ENCODE results near the gene YWHAE.
A peak's percentile ranks its signal among the peaks of the same experiment; 100 is the strongest.
"Not testable (repeated sequence)": the region's sequence is repeated elsewhere in the genome, so short reads cannot be mapped to it uniquely, and the experiment has no call there.

The YWHAE gene

GRCh38 chr17:1399679-1400512 is at the start of gene YWHAE:
Gene YWHAE, minus strand, starts transcription at chr17:1400222. Its CDS starts 112 bp downstream, at chr17:1400110.
- DNase-seq (ENCODE audit: insufficient read length, low spot score), result peak; percentile 97
- peak; percentile 55 for FAIRE-seq

- DNase-seq (ENCODE audit: insufficient read length, low spot score) (no peak), FAIRE-seq (no peak)
Measured at GRCh38 chr17:1449412-1449967, 49.5 kb upstream of the YWHAE start.

GRCh38 chr17:1447052-1447451 is 47.0 kb upstream of the YWHAE start:
- DNase-seq (ENCODE audit: insufficient read length, low spot score) (no peak), FAIRE-seq (no peak)

GRCh38 chr17:1446201-1446600 is 46.2 kb upstream of the YWHAE start:
- FAIRE-seq (no peak), DNase-seq (ENCODE audit: insufficient read length, low spot score) (no peak)

GRCh38 chr17:1445695-1446094 is 45.7 kb upstream of the YWHAE start:
- DNase-seq (ENCODE audit: insufficient read length, low spot score); FAIRE-seq: not testable (repeated sequence)

GRCh38 chr17:1442721-1443120 is 42.7 kb upstream of the YWHAE start:
- not testable (repeated sequence) for DNase-seq (ENCODE audit: insufficient read length, low spot score); FAIRE-seq

GRCh38 chr17:1442187-1442586 is 42.2 kb upstream of the YWHAE start:
- DNase-seq (ENCODE audit: insufficient read length, low spot score), result no peak
- no peak for FAIRE-seq

- no peak for FAIRE-seq
- DNase-seq (ENCODE audit: insufficient read length, low spot score), result no peak
Measured at GRCh38 chr17:1440921-1441320, 40.9 kb upstream of the YWHAE start.

GRCh38 chr17:1438593-1439083 is 38.6 kb upstream of the YWHAE start:
- DNase-seq (ENCODE audit: insufficient read length, low spot score) (no peak), FAIRE-seq (no peak)

- no peak for FAIRE-seq
- no peak for DNase-seq (ENCODE audit: insufficient read length, low spot score)
Measured at GRCh38 chr17:1435326-1435725, 35.3 kb upstream of the YWHAE start.

- no peak for FAIRE-seq
- no peak for DNase-seq (ENCODE audit: insufficient read length, low spot score)
Measured at GRCh38 chr17:1434150-1434549, 34.1 kb upstream of the YWHAE start.

- DNase-seq (ENCODE audit: insufficient read length, low spot score) (no peak), FAIRE-seq (no peak)
Measured at GRCh38 chr17:1431631-1432104, 31.6 kb upstream of the YWHAE start.

- FAIRE-seq (no peak), DNase-seq (ENCODE audit: insufficient read length, low spot score) (no peak)
Measured at GRCh38 chr17:1423456-1424135, 23.6 kb upstream of the YWHAE start.

- no peak for FAIRE-seq
- DNase-seq (ENCODE audit: insufficient read length, low spot score), result no peak
Measured at GRCh38 chr17:1422885-1423284, 22.9 kb upstream of the YWHAE start.

GRCh38 chr17:1421470-1421869 is 21.4 kb upstream of the YWHAE start:
- FAIRE-seq (no peak), DNase-seq (ENCODE audit: insufficient read length, low spot score) (no peak)

- peak; percentile 65 for FAIRE-seq
Measured at GRCh38 chr17:1420981-1421380, 21.0 kb upstream of the YWHAE start.

GRCh38 chr17:1420163-1420562 is 20.1 kb upstream of the YWHAE start:
- DNase-seq (ENCODE audit: insufficient read length, low spot score), result no peak
- FAIRE-seq, result no peak

More at GRCh38 chr17:1420981-1421380, 21.0 kb upstream of the YWHAE start:
- no peak for DNase-seq (ENCODE audit: insufficient read length, low spot score)

GRCh38 chr17:1418476-1418875 is 18.5 kb upstream of the YWHAE start:
- DNase-seq (ENCODE audit: insufficient read length, low spot score); FAIRE-seq: not testable (repeated sequence)

GRCh38 chr17:1416414-1416813 is 16.4 kb upstream of the YWHAE start:
- FAIRE-seq (no peak), DNase-seq (ENCODE audit: insufficient read length, low spot score) (no peak)

- FAIRE-seq (no peak), DNase-seq (ENCODE audit: insufficient read length, low spot score) (no peak)
Measured at GRCh38 chr17:1414634-1415033, 14.6 kb upstream of the YWHAE start.

- no peak for DNase-seq (ENCODE audit: insufficient read length, low spot score)
- no peak for FAIRE-seq
Measured at GRCh38 chr17:1414001-1414574, 14.1 kb upstream of the YWHAE start.
